ENCODE measurements around the gene TRAK2.

DNA sequence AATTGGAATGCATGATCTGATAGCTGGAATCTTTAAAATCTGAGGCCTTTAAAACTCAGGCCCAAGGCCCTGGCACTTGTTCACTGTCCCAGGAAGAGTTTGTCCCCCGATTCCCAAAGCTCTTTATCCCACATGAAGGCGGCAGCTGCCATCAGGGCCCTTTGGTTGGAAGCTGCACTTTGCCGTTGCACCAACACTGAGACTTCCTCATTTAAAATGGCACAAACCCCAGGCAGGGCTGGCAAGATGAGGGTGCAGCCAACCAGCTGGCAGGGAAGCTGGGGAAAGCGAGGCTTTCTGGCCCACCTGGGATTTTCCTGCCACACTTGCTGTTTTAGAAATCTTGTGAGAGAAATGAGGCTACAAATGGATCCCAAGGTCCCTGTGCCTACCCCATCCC is 100.4 kb downstream of the TRAK2 start:
- TF ChIP-seq EZH2 (IDR thresholded peaks at IDR 0.05) (no peak), POLR2AphosphoS5 (IDR thresholded peaks at IDR 0.05; ENCODE audit: borderline replicate concordance, low read depth, low read length) (no peak), FOXP2 (optimal IDR thresholded peaks at IDR 0.05; ENCODE audit: control extremely low read depth, extremely low read length, insufficient read depth) (no peak)

Measured in SK-N-MC (cell line).